Heart left ventricle (tissue), 16 donors: ENCODE data around the gene MYO5C. TPM values are rescaled to one million over a fixed set of nuclear protein-coding genes. Genes with fewer than 3 reads are reported as not detected.
A peak's percentile ranks its signal among the peaks of the same experiment; 100 is the strongest.

Experiments used
- ATAC-seq, 4 donors: fragments of 200-7000 bp; cut with Tn5 transposase; one replicate each; pipeline ENCODE4 v1.9.1; 2020 to 2022; ENCODE audit warnings: moderate library complexity in 4 of 4, mild to moderate bottlenecking in 3 of 4, moderate number of reproducible peaks in 1 of 4
- DNase-seq, 5 donors: peaks; one replicate each; pipeline ENCODE4 v3.0.0-alpha.2; 2020
- H3K27ac ChIP-seq, 12 donors: fragments of 200-600 bp; sonication (generic) in 4 of 12; one replicate each; pipeline versions ENCODE4 v1.5.0 to v1.8.0; 2016 to 2022; ENCODE audit warnings: mild to moderate bottlenecking in 2 of 12
- H3K27me3 ChIP-seq, 9 donors: fragments of 200-600 bp; sonication (generic) in 2 of 9; one replicate each; pipeline versions ENCODE4 v1.5.1 to v1.8.0; 2016 to 2022; ENCODE audit warnings: mild to moderate bottlenecking in 3 of 9
- H3K36me3 ChIP-seq, 9 donors: fragments of 200-600 bp; sonication (generic) in 2 of 9; one replicate each; pipeline versions ENCODE4 v1.5.0 to v1.8.0; 2018 to 2022; ENCODE audit warnings: mild to moderate bottlenecking in 2 of 9
- H3K4me1 ChIP-seq, 12 donors: fragments of 200-600 bp; sonication (generic) in 4 of 12; one replicate each; pipeline versions ENCODE4 v1.5.0 to v1.8.0; 2016 to 2022; ENCODE audit warnings: mild to moderate bottlenecking in 3 of 12
- H3K4me3 ChIP-seq, 12 donors: fragments of 200-600 bp; sonication (generic) in 4 of 12; one replicate each; pipeline versions ENCODE4 v1.5.0 to v1.8.0; 2017 to 2022; ENCODE audit warnings: mild to moderate bottlenecking in 9 of 12, moderate library complexity in 4 of 12
- H3K9me3 ChIP-seq, 12 donors: fragments of 200-600 bp; sonication (generic) in 4 of 12; one replicate each; pipeline versions ENCODE4 v1.5.0 to v1.8.0; 2016 to 2022; ENCODE audit warnings: mild to moderate bottlenecking in 1 of 12
- POLR2A ChIP-seq, 2 donors: fragments of 450-650 bp; IDR thresholded peaks; one replicate each; pipeline ENCODE4 v1.6.1; 2017; ENCODE audit warnings: antibody characterized with exemption in 2 of 2, mild to moderate bottlenecking in 2 of 2, moderate library complexity in 2 of 2
- WGBS, 4 donors: extraction: QIAGEN DNeasy Blood & Tissue Kit in 2 of 4; methylation state at CpG; one replicate each; pipeline versions ENCODE4 v1.1.5 to v1.1.7; 2013 to 2018; 5-methylcytosine and 5-hydroxymethylcytosine counted together
- intact Hi-C, 10 donors: fragments of 100-400 bp; cut with DNase I; formaldehyde crosslinking; loops; one replicate each; pipeline versions ENCODE4 v1.11.1 to v1.14.2; 2022
- polyA plus RNA-seq, 2 donors: library from polyadenylated mRNA; stranded (reverse); fragments of 200-250 nt; gene quantifications; one replicate each; pipeline ENCODE4 v1.2.3, GENCODE V29; 2013
- total RNA-seq, 9 donors: library from RNA; depleted of rRNA in 2 of 9; stranded (reverse); fragments of >200 nt in 2 of 9; fragmentation: NEBNext Ultra II Directional in 3 of 9; extraction: Animal tissue kit (Norgen Biotek cat#: 25700) in 3 of 9; gene quantifications; one replicate each; pipeline versions ENCODE4 v1.1.0 to v1.2.4, GENCODE V29; 2016 to 2023
- TF ChIP-seq, protein P1 (sequence below), 12 donors: fragments of 200-600 bp; sonication (generic) in 4 of 12; IDR thresholded peaks; one replicate each; pipeline versions ENCODE4 v1.5.0 to v1.8.0; 2018 to 2022; ENCODE audit warnings: antibody characterized with exemption in 12 of 12, mild to moderate bottlenecking in 5 of 12
- donor health status: ischemic (EF 13 %, LVEDD 7.1; RV severe dilation, severe dysfunction).
- donor health status: healthy with polysubstance abuse.
- donor health status: DM: no; HTN: yes; CAD: no.
- donor health status: DM: no; HTN: no; CAD: no.
- donor health status: ischemic (EF 25% LVEDD 6.9; RV normal size, moderate dysfunction).
- donor health status: ischemic (EF 25% LVEDD 5.7; RV mildly dilated, moderate dysfunction).
- donor health status: healthy.
- donor health status: DM: yes; HTN: yes; CAD: no.
- donor health status: ischemic (EF 35%, LVEDD 5.7; RV mildly dilated, moderate dysfunction).
- donor health status: nonischemic (EF 11% LVEDD 7.7; RV severe dilation, severe dysfunction).
- donor health status: DM: yes; HTN: yes; CAD: no.
- donor health status: PGD.
- donor health status: ischemic (EF 29% LVEDD 5.4; RV normal size, mild dysfunction).
- donor health status: nonischemic (EF 23%, LVEDD 6.1; RV moderate dilation, normal function).

MYO5C gene
- total and polyA plus RNA-seq, 11 donors, result 0.89 to 7.2 (median 2.3) TPM

DNA sequence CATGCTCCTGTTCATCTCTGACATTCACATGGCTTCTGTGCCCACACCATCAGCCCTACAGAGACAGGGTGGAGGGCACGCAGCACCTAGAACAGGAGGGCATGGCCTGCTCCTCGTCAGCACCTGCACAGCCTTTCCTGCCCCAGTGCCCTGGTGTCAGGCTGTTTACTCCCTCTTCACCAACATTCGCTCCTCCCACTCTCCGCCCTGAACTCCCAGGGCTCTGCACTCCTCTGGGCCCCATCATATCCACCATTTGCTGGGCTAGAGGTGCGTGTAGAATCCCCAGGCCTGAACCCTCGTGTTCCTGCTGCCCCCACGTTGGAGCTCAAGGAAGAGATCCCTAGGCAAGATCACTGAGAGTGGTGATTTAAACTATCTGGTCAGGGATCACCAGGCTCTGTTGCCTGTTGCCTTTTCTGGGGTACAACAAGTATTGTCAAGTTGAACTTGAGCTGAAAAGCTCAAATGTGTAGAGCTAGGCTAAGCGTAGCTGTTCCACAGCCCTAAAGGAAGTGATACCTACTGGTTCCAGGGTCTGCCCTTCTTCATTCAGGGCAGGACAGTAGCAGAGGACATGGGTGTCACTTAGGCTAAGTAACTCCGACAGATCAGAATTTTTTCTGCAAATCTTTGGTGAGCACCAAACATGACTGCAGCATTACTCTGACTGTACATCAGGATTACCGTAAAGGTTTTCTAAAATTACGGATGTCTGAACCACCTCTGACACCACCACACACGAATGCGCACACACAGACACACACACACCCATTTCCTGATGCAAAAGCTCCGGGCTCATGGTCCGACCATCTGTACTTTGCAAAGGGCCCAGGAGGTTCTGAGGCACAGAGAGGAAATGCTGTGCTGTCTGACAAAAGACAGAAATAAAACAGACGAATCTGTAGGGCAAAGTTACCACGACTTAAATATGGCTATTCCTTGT, 60.7 kb downstream of the MYO5C start:
- intact Hi-C loops, result no loop called here
- no peak for ATAC-seq
- TF ChIP-seq, protein P1, sequence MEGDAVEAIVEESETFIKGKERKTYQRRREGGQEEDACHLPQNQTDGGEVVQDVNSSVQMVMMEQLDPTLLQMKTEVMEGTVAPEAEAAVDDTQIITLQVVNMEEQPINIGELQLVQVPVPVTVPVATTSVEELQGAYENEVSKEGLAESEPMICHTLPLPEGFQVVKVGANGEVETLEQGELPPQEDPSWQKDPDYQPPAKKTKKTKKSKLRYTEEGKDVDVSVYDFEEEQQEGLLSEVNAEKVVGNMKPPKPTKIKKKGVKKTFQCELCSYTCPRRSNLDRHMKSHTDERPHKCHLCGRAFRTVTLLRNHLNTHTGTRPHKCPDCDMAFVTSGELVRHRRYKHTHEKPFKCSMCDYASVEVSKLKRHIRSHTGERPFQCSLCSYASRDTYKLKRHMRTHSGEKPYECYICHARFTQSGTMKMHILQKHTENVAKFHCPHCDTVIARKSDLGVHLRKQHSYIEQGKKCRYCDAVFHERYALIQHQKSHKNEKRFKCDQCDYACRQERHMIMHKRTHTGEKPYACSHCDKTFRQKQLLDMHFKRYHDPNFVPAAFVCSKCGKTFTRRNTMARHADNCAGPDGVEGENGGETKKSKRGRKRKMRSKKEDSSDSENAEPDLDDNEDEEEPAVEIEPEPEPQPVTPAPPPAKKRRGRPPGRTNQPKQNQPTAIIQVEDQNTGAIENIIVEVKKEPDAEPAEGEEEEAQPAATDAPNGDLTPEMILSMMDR (IDR thresholded peaks at IDR 0.05), result no peak
- no peak for TF ChIP-seq POLR2A (IDR thresholded peaks at IDR 0.05)

DNA sequence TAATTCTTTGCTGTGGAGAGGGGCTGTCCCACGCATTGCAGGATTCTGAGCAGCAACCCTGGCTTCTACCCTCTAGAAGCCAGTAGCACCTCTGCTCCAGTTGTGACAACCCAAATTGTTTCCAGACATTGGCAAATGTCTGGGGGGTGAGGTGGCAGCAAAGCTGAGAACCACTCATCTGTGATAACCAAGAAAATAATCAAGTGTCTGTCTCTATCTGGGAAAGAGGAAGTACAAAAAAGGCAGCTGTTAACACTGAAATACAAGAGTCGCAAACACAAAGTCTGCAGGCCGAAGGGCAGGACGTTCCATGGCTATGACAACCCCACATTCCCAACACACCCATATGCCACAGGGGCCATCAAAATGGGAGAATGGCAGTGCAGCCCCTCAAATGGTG, 62.2 kb downstream of the MYO5C start:
- intact Hi-C loops, result no loop called here
- WGBS, 4 donors, result 67 to 79% (median 76%) methylated on average over 4 of the region's 4 CpGs
- no peak overlapping the region for H3K4me3 ChIP-seq
- ATAC-seq (no peak), DNase-seq (no peak)
- no peak for TF ChIP-seq POLR2A (IDR thresholded peaks at IDR 0.05)
- TF ChIP-seq, protein P1 (IDR thresholded peaks at IDR 0.05), result no peak
- H3K9me3 ChIP-seq, result no peaks in the 10 kb centered on the region
- H3K27ac ChIP-seq, result no peak overlapping the region
- H3K4me1 ChIP-seq, result peaks cover 0 to 10% (median 0%) of the 10 kb centered on the region in 12 donors
- H3K27me3 ChIP-seq, result no peaks in the 10 kb centered on the region
- peaks cover 0 to 7% (median 0%) of the 10 kb centered on the region in 9 donors for H3K36me3 ChIP-seq

More for the DNA sequence above, 60.7 kb downstream of the MYO5C start:
- Histone ChIP-seq H3K27ac (peak overlapping the region in 1 of 12 donors; percentile 44), H3K9me3 (no peaks in the 10 kb centered on the region), H3K4me3 (no peak overlapping the region), H3K27me3 (no peaks in the 10 kb centered on the region), H3K36me3 (peaks cover 0 to 8% (median 0%) of the 10 kb centered on the region in 9 donors), H3K4me1 (peaks cover 0 to 10% (median 0%) of the 10 kb centered on the region in 12 donors)
- WGBS, 4 donors, result 64 to 72% (median 68%) methylated on average over 17 of the region's 17 CpGs
- no peak for DNase-seq

DNA sequence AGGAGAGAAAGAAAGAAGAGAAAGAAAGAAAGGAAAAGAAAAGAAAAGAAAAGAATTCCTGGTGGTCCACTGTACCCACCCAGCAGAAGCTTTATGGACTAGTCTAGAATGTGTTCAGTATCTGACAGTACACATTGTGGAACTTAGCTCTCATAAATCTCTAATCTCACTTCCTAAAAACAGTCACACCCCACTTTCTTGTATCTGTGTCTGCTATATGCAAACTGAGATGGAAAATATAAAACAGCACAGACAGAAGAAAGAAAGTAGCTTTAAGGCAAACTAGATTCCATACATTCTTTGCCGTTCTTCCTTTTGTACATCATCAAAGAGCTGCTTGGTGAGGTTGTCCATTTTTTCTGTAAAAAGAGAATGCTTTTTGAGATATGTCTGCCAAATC, 63.3 kb downstream of the MYO5C start:
- no peak overlapping the region for H3K4me3 ChIP-seq
- peaks cover 0 to 10% (median 0%) of the 10 kb centered on the region in 12 donors for H3K4me1 ChIP-seq
- H3K27me3 ChIP-seq, result no peaks in the 10 kb centered on the region
- ATAC-seq (no peak), DNase-seq (no peak)
- 70 to 85% (median 74%) methylated on average over 1 of the region's 1 CpG for WGBS, 4 donors
- no peaks in the 10 kb centered on the region for H3K9me3 ChIP-seq
- peaks cover 0 to 7% (median 0%) of the 10 kb centered on the region in 9 donors for H3K36me3 ChIP-seq
- TF ChIP-seq, protein P1 (IDR thresholded peaks at IDR 0.05), result no peak
- intact Hi-C loops, result no loop called here
- H3K27ac ChIP-seq, result no peak overlapping the region

DNA sequence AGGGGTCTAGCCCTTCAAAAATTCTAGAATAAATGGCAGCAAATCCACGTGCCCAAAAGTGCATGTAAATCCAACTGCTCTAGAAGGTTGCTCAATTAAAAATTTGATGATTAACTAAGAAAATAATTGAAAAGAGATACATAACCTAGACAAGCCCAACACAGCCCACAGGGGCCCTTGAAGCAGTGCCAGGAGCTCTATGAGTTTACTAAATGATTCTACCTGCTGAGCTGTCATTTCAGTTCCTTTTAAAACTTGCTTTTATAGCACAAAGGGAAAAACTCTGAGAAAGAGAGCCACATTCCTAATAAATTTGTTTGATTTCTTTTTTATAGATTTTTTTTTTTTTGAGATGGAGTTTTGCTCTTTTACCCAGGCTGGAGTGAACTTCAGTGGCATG, 65.5 kb downstream of the MYO5C start:
- Histone ChIP-seq H3K27ac (no peak overlapping the region), H3K36me3 (peaks cover 0 to 3% (median 0%) of the 10 kb centered on the region in 9 donors), H3K27me3 (no peaks in the 10 kb centered on the region), H3K4me1 (peaks cover 0 to 10% (median 0%) of the 10 kb centered on the region in 12 donors), H3K9me3 (no peaks in the 10 kb centered on the region), H3K4me3 (no peak overlapping the region)
- TF ChIP-seq POLR2A (IDR thresholded peaks at IDR 0.05), result no peak
- TF ChIP-seq, protein P1 (IDR thresholded peaks at IDR 0.05), result no peak
- DNase-seq (no peak), ATAC-seq (no peak)
- intact Hi-C loops, result no loop called here
- WGBS, 4 donors, result 88 to 96% (median 91%) methylated on average over 1 of the region's 1 CpG
